OCI-LY1 (cell line): Measurements from ENCODE around the gene ABCA5.

Source experiments
- EZH2 ChIP-seq: fragments of 200-600 bp; sonication (generic), shearing (Covaris generic); IDR thresholded peaks from 2 replicates; pipeline ENCODE4 v1.8.0; 2017; ENCODE audit warnings: borderline replicate concordance, mixed run types, mild to moderate bottlenecking, antibody characterized with exemption, low read length, moderate library complexity, mixed read lengths
- TF ChIP-seq, protein P1 (sequence below): fragments of 200-600 bp; sonication (generic), shearing (Covaris generic); IDR thresholded peaks from 2 replicates; pipeline ENCODE4 v1.5.1; 2017; ENCODE audit warnings: mild to moderate bottlenecking, antibody characterized with exemption, low read length, moderate library complexity, mixed read lengths

GRCh38 chr17:69231521-69231920 lies 95.4 kb downstream of the ABCA5 start:
- TF ChIP-seq, protein P1, sequence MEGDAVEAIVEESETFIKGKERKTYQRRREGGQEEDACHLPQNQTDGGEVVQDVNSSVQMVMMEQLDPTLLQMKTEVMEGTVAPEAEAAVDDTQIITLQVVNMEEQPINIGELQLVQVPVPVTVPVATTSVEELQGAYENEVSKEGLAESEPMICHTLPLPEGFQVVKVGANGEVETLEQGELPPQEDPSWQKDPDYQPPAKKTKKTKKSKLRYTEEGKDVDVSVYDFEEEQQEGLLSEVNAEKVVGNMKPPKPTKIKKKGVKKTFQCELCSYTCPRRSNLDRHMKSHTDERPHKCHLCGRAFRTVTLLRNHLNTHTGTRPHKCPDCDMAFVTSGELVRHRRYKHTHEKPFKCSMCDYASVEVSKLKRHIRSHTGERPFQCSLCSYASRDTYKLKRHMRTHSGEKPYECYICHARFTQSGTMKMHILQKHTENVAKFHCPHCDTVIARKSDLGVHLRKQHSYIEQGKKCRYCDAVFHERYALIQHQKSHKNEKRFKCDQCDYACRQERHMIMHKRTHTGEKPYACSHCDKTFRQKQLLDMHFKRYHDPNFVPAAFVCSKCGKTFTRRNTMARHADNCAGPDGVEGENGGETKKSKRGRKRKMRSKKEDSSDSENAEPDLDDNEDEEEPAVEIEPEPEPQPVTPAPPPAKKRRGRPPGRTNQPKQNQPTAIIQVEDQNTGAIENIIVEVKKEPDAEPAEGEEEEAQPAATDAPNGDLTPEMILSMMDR = no peak
- no peak for TF ChIP-seq EZH2
